ENCODE results near the gene ANKRD33B.
A peak's percentile ranks its signal among the peaks of the same experiment; 100 is the strongest.
"Not testable (repeated sequence)": the region's sequence is repeated elsewhere in the genome, so short reads cannot be mapped to it uniquely, and the experiment has no call there.

The ANKRD33B gene

DNA sequence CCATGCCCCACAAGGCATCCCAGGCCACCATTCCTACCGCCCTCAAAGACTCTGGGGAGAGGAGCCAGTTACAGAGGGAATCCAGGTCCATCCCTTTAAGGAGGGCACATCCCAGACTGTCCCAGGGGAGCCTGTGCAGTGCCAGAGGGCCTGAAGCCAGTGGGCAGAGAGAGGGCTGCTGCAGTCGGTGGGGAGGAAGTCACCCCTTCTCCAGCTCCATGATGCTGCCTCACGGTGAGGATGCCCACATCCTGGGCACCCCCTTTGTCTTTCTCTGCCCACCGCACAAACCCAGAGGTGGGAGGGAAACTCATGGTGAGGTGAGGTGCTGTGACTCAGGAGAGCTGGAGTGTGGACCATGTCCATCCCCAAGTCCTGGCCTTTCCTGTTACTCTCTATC, 26.2 kb upstream of the ANKRD33B start:
- DNase-seq (ENCODE audit: low spot score) = no peak

DNA sequence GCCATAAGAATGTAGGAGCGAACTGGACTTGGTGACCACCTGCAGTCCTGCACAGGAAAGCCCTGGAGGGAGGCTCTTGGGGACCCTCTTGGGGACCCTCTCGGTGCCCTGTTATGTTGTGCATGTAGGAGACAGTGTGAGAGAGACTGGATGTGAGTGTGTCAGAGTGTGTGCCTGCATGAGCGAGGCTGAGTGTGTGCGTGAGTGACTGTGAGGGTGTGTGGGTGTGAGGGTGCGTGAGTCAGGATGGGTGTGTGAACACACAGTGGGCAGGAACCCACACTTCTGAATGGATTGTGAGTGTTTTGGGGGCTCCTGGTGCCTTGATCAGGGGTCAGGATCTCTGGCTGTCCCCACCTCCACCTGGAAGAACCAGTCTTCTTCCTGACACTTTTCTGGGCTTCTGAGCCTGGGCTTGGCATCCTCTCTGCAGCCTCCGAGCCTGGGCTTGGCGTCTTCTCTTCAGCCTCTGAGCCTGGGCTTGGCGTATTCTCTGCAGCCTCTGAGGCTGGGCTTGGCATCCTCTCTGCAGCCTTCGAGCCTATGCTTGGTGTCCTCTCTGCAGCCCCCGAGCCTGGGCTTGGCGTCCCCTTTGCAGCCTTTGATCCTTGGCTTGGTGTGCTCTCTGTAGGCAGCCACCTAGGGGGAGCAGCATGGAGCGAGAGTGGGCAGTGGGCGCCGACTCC, 25.6 kb upstream of the ANKRD33B start:
- DNase-seq (ENCODE audit: low spot score) = no peak

DNA sequence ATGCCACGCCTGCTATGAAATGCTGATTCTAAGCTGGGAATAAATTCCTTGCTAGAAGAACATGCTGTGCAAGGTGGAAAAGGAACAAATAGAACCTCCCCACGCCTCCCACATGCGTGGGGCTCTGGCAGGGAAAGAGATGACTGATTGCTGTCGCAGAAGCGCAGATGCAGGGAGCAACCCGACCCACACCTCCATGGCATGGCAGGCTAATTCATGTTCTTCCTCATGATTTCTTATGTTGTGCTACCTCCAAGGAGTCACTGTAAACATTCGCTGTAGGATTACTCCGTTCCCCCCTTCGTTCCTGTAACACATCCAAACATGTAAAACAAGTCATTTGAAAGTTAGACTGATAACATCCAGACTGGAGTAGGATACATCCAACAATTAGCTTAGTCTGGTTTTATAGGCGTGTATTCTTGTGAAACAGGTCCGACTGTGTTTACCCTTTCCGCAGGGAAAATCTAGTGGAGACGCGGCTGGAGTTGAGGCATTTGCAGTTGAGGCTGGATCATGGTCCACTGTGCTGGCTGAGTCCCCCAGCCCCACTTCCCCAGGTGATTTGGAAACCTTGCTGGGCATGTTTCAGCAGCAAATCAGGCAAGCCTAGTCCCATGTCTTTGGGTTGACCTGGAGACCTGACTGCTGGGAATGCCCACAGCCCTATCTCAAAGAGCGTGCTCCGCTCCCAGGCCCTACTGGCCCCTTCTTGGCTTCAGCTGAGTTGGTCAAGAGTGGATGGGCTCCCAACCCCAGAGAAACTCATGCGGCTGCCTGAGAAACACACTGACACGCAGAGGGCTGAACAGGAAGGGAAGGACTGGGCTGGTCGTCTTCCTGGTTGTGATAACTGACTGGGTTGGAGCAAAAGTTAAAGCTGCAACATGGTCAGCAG, 24.8 kb upstream of the ANKRD33B start:
- DNase-seq (ENCODE audit: low spot score) = no peak

DNA sequence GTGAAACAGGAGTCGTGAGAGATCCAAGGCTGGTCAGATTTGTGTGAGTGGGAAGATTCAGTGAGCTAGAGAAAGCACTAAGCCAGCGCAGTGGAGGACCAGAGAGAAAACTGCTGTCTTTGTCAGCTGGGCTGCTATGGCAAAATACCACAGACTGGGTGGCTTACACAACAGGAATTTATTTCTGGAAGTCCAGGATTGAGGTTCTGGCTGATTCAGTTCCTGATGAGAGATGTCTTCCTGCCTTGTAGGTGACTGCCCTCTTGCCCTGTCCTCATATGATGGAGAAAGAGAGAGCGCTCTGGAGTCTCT, 24.2 kb upstream of the ANKRD33B start:
- no peak for DNase-seq (ENCODE audit: low spot score)

DNA sequence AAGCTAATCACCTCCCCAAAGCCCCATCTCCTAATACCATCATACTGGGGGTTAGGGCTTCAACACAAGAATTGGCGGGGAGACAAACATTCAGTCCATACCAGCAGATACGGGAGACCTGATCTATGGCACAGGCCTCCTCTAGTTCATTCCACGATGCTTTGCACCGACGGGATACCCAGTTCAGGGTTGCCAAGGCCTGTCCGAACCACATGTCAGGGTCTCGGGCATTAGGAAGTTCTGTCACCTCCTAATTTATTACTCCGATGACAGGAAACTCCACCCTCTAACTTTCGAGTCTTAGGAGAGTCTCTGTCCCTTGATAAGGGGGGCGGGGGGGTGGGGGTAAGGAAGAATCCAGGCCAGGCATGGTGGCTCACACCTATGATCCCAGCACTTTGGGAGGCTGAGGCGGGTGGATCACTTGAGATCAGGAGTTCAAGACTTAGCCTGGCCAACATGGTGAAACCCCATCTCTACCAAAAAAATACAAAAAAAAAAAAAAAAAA, 23.8 kb upstream of the ANKRD33B start:
- DNase-seq (ENCODE audit: low spot score) = no peak

DNA sequence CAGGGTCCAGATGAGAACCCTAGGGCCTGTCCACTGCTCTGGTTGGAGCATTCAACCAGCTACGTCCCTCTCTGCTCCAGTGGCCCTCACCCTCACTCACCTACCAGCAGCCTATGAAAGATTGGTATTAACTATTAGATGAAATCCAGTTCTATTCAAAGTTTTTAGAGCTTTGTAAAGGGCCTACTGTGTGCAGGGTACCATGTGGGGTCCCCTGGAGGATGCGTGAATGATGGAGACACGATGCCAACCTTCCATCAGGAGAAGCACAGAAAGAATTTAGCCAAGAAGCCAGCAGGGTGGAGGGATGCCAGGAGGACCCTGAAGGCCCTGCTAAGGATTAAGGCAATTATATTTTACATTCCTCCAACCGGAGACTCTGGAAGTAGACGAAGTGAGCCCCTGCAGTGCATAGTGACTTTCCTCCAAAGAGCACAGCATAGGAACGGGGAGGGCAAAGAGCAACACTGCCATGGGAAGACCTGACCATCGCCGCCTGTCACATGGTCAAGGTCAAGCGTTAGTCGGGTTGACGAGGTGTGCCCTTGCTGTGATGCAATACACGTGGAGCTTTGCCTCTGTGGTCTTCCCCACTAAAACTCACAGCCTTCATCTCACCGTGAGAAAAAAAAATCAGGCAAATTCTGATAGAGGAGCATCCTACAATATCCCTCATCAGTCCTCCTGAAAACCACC, 22.8 kb upstream of the ANKRD33B start:
- DNase-seq (ENCODE audit: low spot score) = no peak

DNA sequence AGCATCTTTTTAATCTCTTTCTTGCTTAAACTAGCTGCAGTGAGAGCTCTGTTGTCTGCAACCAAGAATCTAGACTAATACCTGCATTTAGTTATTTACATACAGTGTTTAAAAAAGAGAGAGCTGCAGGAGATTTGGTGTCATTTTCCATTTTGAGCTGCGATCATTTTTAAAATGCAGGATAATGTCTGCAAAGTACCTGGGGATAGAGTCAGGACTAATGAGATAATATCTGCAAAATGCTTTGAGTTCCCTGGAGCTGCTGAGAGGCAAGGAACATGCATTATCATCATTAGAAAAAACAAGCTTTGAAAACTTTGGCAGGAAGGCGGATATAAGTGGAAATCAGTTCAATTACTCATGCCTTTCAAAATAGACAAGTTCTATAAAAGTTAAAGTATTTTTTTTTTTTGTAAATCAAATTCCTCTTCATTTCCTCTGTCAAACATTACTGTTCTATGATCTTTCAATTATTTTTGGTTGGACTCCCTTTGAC, 21.8 kb upstream of the ANKRD33B start:
- no peak for DNase-seq (ENCODE audit: low spot score)

DNA sequence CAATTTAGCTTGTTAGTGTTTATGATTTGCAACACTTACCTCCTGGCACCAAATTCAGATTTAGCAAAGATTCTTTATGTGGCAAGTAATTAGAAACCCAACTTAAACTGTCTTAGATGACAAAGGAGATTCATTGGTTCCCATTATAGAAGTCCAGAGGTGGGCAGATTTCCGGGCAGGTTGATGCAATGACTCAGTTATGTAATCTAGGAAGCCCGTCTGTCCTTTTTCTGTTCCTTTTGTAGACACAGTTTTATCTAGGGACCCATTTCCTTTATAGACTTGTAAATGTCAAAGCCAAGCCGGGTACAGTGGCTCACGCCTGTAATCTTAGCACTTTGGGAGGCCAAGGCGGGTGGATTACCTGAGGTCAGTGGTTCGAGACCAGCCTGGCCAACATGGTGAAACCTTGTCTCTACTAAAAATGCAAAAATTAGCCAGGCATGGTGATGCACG, 20.3 kb upstream of the ANKRD33B start:
- DNase-seq (ENCODE audit: low spot score) = no peak

DNA sequence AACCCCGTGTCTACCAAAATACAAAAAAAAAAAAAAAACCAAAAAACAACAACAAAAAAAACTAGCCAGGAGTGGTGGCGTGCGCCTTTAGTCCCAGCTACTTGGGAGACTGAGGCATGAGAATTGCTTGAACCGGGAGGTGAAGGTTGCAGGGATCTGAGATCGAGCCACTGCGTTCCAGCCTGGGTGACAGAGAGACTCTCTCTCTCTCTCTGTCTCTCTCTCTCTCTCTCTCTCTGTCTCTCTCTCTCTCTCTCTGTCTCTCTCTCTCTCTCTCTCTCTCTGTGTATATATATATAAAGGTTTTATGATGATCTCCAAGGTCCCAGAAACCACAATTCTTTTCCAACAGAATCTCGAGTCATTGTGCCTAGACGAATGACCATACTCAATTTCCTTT, 18.8 kb upstream of the ANKRD33B start:
- DNase-seq (ENCODE audit: low spot score) = no peak

DNA sequence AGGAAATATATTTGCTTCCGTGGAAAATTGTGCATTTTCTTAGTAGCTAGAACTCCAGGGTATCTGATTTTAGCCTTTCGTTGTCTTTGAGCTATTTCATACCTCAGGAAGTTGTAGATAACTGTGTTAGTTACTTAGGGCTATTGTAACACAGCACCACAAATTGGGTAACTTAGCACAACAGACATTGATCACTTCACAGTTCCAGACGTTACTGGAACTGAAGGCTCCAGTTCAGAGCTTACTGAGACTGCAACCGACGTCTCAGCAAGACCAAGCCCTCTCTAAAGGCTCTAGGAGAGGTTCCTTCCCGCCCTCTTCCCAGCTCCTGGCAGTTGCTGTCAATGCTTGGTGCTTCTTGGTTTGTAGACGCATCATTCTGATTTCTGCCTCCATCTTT, 17.7 kb upstream of the ANKRD33B start:
- DNase-seq (ENCODE audit: low spot score) = no peak

DNA sequence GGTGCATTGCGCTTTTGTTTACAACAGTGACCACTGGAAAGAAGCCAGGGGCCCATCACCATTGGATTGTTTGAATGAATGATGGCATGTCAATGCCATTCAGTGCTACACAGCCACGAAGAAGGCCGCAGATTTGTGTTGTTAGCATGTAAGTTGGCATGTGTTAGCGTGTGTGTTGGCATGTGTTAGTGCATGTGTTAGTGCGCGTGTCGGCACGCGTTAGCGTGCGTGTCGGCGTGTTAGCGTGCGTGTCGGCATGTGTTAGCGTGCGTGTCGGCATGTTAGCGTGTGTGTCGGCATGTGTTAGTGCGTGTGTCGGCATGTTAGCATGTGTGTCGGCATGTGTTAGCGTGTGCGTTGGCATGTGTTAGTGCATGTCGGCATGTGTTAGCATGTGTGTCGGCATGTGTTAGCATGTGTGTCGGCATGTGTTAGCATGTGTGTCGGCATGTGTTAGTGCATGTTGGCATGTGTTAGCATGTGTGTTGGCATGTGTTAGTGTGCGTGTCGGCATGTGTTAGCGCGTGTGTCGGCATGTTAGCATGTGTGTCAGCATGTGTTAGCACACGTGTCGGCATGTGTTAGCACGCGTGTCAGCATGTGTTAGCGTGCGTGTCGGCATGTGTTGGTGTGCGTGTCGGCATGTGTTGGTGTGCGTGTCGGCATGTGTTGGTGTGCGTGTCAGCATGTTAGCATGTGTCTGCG, 15.3 kb upstream of the ANKRD33B start:
- DNase-seq (ENCODE audit: low spot score) = no peak

DNA sequence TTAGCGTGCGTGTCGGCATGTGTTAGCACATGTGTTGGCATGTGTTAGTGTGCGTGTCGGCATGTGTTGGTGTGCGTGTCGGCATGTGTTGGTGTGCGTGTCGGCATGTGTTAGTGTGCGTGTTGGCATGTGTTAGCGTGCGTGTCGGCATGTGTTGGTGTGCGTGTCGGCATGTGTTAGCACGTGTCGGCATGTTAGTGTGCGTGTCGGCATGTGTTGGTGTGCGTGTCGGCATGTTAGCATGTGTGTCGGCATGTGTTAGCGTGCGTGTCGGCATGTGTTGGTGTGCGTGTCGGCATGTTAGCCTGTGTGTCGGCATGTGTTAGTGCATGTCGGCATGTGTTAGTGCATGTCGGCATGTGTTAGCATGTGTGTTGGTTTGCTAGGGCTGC, 14.8 kb upstream of the ANKRD33B start:
- not testable (repeated sequence) for DNase-seq (ENCODE audit: low spot score)

DNA sequence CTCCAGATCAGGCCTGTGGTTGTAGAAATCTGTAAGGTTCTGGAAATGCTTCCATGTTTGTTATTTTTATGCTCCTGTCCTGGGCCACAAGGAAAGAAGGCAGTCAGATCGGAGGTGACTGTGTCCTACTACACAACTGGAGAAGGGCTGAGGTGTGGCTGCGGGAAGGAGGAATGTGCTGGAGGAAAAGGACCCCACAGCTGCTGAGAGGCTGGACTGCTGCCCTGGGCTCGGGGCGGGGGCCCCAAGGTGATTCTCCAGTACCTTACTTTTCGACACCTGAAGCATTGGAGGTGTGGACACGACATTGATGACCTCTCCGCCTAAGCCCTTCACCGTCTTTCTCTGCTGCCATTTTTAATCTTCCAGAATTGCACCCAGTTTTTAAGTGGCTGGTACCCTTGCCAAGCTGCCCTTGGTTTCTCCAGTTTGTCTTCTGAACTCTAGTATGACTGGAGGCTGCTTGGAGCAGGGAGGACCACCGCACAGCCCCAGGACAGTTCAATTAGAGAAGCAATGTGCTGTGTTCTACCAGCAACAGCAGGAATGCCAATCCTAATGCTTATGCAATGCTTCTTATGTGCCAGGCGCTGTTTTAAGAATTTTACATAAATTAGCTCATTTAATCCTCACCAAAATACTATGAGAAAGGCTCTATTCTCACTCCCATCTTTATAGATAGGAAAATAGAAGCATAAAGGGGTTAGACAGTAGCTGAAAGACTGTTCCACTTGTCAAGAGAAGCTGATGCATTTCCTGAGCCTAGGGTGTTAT, 13.5 kb upstream of the ANKRD33B start:
- DNase-seq (ENCODE audit: low spot score) = no peak

DNA sequence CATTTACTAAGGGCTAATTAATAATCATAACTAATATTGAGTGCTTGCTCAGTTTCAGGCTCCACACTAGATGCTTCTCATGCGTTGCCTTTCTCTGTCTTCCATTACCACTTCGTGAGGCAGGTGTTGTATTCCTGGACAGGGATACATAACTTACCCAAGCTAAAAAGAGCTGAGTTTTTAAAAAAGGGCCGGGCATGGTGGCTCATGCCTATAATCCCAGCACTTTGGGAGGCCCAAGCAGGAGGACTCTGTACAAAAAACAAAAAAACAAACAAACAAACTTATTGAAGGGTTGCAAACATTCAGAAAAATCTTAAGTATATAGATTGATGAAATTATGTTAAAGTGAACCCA, 12.1 kb upstream of the ANKRD33B start:
- no peak for DNase-seq (ENCODE audit: low spot score)

DNA sequence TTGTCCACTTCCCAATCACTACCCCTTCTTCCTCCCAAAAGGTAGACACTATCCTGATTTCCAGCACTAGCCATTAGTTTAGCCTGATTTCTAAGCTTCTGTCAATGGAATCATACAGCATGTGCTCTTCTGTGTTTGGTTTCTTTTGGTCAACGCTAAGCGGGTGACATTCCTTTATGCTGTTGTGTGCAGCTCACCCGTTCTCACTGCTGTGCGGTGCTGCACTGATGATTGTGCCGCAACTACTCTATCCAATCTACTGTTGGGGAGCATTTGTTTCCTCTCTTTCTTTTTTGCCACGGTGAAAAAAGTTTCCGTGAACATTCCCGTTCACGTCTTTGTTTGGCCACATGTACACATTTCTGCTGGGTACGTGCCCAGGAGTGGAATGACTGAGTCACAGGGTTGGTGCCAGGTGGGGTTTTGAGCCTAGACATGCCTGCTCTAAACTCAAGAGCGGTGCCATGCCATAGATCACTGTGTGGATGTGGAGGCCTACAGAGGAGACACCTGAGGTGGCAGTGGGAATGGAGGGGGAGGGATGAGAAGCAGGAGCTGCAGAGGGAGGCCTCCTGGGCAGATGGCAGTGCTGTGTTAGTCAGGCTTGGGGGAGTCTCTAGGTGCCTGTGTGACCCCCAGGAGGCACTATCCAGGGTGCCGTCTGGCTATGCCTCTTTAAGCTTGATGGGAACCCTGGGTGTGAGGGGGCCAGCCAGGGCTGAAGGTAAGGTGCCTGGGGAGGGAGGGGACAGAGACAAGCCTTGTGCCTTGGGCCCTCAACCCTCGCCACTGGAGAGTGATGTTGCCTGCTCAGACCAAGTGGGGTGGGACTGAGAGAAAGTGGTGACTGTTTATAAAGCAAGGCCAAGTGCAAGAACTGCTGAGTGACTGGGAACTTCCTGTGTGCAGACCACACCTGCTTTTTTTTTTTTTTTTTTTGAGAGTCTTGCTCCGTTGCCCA, 11.4 kb upstream of the ANKRD33B start:
- peak; percentile 59 for DNase-seq (ENCODE audit: low spot score)

DNA sequence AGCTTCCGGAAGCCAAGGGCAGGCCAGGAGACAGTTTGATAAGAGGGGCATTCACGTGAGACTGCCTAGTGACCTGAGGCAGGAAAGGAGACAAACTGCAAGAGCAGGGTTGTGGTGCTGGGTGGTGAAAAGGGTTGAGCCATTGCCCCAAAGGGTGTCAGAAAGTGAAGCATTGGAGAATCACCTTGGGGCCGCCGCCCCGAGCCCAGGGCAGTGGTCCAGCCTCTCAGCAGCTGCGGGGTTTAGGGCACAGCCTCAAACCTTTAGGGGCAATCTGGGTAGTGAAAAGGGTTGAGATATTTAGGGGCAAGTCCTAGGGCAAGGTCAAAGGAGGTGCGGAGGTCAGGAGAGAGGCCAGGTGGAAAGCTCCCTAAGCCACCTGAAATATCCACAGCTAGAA, 10.4 kb upstream of the ANKRD33B start:
- no peak for DNase-seq (ENCODE audit: low spot score)

DNA sequence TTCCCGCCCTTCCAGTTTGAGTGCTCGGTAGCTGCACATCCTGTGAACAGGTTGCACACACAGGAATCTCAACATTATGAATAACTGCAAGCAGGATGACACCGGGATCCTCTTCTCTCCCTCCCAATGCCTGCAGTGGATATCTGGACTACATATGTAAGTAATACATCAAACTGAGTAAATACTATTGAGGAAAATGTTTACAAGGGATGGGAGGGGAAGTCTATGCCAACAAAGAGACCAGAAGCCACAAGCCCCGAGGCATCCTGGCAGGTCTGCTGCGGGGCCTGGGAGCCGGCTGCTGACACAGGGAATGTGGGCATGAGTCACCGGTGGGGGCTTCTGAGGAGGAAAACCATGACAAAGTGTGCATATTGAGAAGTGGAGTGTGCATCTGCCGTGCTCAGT, 8.6 kb upstream of the ANKRD33B start:
- DNase-seq (ENCODE audit: low spot score) = no peak

DNA sequence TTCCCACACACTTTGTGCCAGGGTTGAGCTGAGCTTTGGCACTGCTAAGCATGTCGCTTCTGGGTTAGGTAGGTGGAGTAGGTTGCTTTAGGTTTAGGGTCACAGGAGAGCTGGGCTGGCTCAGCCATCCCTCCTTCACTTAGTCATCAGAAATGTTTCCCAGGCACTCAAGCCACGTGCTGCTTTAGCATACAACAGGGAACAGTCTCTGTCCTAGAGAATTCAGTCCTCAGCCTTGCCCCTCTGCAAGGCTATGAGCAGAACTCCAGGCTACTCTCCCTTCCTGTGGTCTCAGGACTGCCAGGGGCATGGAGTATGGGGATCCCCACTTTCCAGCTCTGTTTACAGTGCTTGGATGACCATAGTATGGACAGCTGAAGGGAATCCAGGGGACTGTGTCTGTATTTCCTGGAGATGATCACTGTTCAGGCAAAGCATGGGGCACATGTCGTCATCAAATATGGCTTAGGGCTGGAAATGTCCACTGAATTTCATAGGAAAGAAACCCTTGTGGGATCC, 7.5 kb upstream of the ANKRD33B start:
- DNase-seq (ENCODE audit: low spot score) = no peak

DNA sequence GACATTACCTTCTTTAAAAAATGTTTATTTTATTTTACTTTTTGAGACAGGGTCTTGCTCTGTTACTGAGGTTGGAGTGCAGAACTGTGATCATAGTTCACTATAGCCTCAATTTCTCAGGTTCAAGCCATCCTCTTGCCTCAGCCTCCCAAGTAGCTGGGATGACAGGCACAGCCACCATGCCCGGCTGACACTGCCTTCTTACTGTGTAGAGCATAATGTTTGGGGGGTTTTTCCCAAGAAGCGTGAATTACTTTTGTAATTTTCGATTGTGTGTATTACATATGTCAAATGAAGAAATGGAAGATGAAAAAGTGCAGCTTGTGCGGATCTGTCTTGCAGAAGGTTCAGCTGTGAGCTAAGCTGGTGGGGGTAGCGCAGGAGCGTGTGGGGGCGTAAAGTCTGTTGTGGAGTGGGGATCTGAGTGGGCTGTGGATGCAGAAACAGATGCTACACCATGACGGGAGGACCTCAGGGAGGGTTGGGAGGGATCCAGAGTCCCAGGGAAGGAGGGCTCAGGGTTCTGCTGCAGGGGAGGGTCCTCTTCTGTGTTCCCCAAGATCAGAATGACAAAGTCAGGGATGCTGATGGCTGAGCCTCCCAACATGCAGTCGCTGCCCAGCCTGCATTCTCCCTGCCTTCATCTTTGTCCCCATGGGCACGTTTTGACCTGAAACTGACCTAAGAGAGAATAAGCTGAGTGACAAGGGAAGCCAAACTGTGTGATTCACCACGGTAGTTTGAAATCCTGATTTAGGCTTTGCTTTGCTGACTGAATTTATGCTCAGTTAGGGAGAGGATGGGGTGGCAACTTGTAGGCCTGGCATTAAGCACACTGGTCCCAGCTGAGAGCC, 6.8 kb upstream of the ANKRD33B start:
- no peak for DNase-seq (ENCODE audit: low spot score)
